PC-3 (cell line): ENCODE results near the gene FCN2. TPM values are rescaled to one million over a fixed set of nuclear protein-coding genes. Genes with fewer than 3 reads are reported as not detected.
"Not testable (repeated sequence)": the region's sequence is repeated elsewhere in the genome, so short reads cannot be mapped to it uniquely, and the experiment has no call there.

ENCODE experiments used
- ATAC-seq: fragments of 200-7000 bp; cut with Tn5 transposase; 2 replicates; pipeline ENCODE4 v1.9.1; 2020; ENCODE audit warnings: mild to moderate bottlenecking, moderate library complexity
- BruUV-seq: library from RNA; stranded (reverse); fragments of 400-500 nt; replicated peaks from 2 replicates; lab custom pipeline; 2021; lab: Mats Ljungman, UMichigan
- CTCF ChIA-PET: fragments of 300-600 bp; sonication (Branson Sonifier 250); formaldehyde crosslinking; loops from one replicate; lab custom pipeline; 2022; ENCODE audit warnings: antibody characterized with exemption; lab: Charles Lee
- POLR2A ChIA-PET: fragments of 300-600 bp; sonication (Branson Sonifier 250); formaldehyde crosslinking; loops from one replicate; lab custom pipeline; 2022; ENCODE audit warnings: antibody characterized with exemption; ENCODE audit not compliant: unreplicated experiment; lab: Charles Lee
- DNase-seq: peaks from one replicate; pipeline ENCODE4 v3.0.0-alpha.2; 2015
- H2AFZ ChIP-seq: fragments of 300-600 bp; sonication (generic); 2 replicates; pipeline ENCODE4 v1.6.0; 2016; ENCODE audit warnings: antibody characterized with exemption, low read length
- H3F3A ChIP-seq: fragments of 300-600 bp; sonication (generic); one replicate; pipeline ENCODE4 v1.6.0; 2017; ENCODE audit warnings: antibody characterized with exemption, low read length, control low read depth, mild to moderate bottlenecking; ENCODE audit not compliant: unreplicated experiment
- H3K27ac ChIP-seq: fragments of 300-600 bp; sonication (generic); 2 replicates; pipeline ENCODE4 v1.5.1; 2016; ENCODE audit warnings: mild to moderate bottlenecking, low read length
- H3K27me3 ChIP-seq: fragments of 300-600 bp; sonication (generic); 2 replicates; pipeline ENCODE4 v1.6.1; 2016; ENCODE audit warnings: low read length, mixed read lengths
- H3K36me3 ChIP-seq: fragments of 300-600 bp; sonication (generic); 2 replicates; pipeline ENCODE4 v1.6.1; 2016; ENCODE audit warnings: low read depth, mixed run types, low read length, mixed read lengths
- H3K4me1 ChIP-seq: fragments of 300-600 bp; sonication (generic); 2 replicates; pipeline ENCODE4 v1.5.1; 2016; ENCODE audit warnings: low read length; ENCODE audit not compliant: insufficient read depth
- H3K4me2 ChIP-seq: fragments of 300-600 bp; sonication (generic); 2 replicates; pipeline ENCODE4 v1.6.0; 2016; ENCODE audit warnings: low read length
- H3K4me3 ChIP-seq: fragments of 300-600 bp; sonication (generic); 2 replicates; pipeline ENCODE4 v1.5.1; 2016; ENCODE audit warnings: mild to moderate bottlenecking, low read length, mixed read lengths
- H3K79me2 ChIP-seq: fragments of 300-600 bp; sonication (generic); 2 replicates; pipeline ENCODE4 v1.6.1; 2017; ENCODE audit warnings: low read length, mixed read lengths
- H3K9ac ChIP-seq: fragments of 300-600 bp; sonication (generic); 2 replicates; pipeline ENCODE4 v1.6.0; 2016; ENCODE audit warnings: mild to moderate bottlenecking, low read length
- H3K9me2 ChIP-seq: fragments of 300-600 bp; sonication (generic); replicated peaks from 2 replicates; pipeline ENCODE4 v1.6.1; 2016; ENCODE audit warnings: mixed run types, low read length, mixed read lengths
- H3K9me3 ChIP-seq: fragments of 300-600 bp; sonication (generic); 2 replicates; pipeline ENCODE4 v1.6.1; 2016; ENCODE audit warnings: low read length, mixed read lengths
- H4K20me1 ChIP-seq: fragments of 300-600 bp; sonication (generic); 2 replicates; pipeline ENCODE4 v1.6.1; 2016; ENCODE audit warnings: low read length, mixed read lengths
- CTCF ChIP-seq: fragments of 300-600 bp; sonication (generic); conservative IDR thresholded peaks from 2 replicates; pipeline ENCODE4 v1.5.1; 2017; ENCODE audit warnings: antibody characterized with exemption, low read depth, mild to moderate bottlenecking, low read length
- EZH2 ChIP-seq: fragments of 300-600 bp; sonication (generic); IDR thresholded peaks from one replicate; pipeline ENCODE4 v1.6.1; 2017; ENCODE audit warnings: antibody characterized with exemption, mild to moderate bottlenecking, low read length; ENCODE audit not compliant: unreplicated experiment
- EZH2phosphoT487 ChIP-seq: fragments of 300-600 bp; sonication (generic); IDR thresholded peaks from 2 replicates; pipeline ENCODE4 v1.6.1; 2018; ENCODE audit warnings: mild to moderate bottlenecking, antibody characterized with exemption, low read length, borderline replicate concordance
- intact Hi-C: fragments of 100-400 bp; cut with micrococcal nuclease; formaldehyde crosslinking; loops from 2 replicates; pipeline ENCODE4 v1.9.0; 2023
- total RNA-seq: library from RNA; depleted of rRNA; stranded (reverse); fragments of >200 nt; gene quantifications from 2 replicates; pipeline ENCODE4 v1.2.3, GENCODE V29; 2014

The FCN2 gene
- total RNA-seq, 1 experiment from 2014 or later, result not detected

- H3K4me3 ChIP-seq, result no peak overlapping the region
- H3K9ac ChIP-seq, result no peak overlapping the region
- H3K4me2 ChIP-seq, result no peak overlapping the region
- ChIA-PET CTCF (no interaction called here), POLR2A (no interaction called here)
- H3F3A ChIP-seq, result no peaks in the 10 kb centered on the region
- H3K4me1 ChIP-seq, result no peaks in the 10 kb centered on the region
- no peaks in the 10 kb centered on the region for H3K9me3 ChIP-seq
- intact Hi-C loops, result no loop called here
- BruUV-seq, result no TSS peak
- H4K20me1 ChIP-seq, result no peaks in the 10 kb centered on the region
- H2AFZ ChIP-seq, result no peak overlapping the region
- ATAC-seq (no peak), DNase-seq (no peak)
- TF ChIP-seq EZH2 (no peak), CTCF (no peak), EZH2phosphoT487 (no peak)
- no peaks in the 10 kb centered on the region for H3K79me2 ChIP-seq
- no peaks in the 10 kb centered on the region for H3K36me3 ChIP-seq
- H3K27ac ChIP-seq, result no peak overlapping the region
- 0 out of 2 replicates have a peak, but pooled peaks cover 12% of the 10 kb centered on the region for H3K27me3 ChIP-seq
- H3K9me2 ChIP-seq, result no peaks in the 10 kb centered on the region
Measured at GRCh38 chr9:134855231-134855899, 25.2 kb upstream of the FCN2 start.

- Histone ChIP-seq H3K9me2 (no peaks in the 10 kb centered on the region), H3K9me3 (no peaks in the 10 kb centered on the region), H3K27me3 (0 out of 2 replicates have a peak, but pooled peaks cover 12% of the 10 kb centered on the region), H2AFZ (no peak overlapping the region), H3K79me2 (no peaks in the 10 kb centered on the region), H3K4me3 (no peak overlapping the region), H4K20me1 (no peaks in the 10 kb centered on the region), H3K27ac (no peak overlapping the region), H3K4me2 (no peak overlapping the region), H3K9ac (no peak overlapping the region), H3K4me1 (no peaks in the 10 kb centered on the region), H3F3A (no peaks in the 10 kb centered on the region), H3K36me3 (no peaks in the 10 kb centered on the region)
- intact Hi-C loops, result no loop called here
- ChIA-PET CTCF (no interaction called here), POLR2A (no interaction called here)
- no peak for DNase-seq
- no peak for TF ChIP-seq EZH2
- TF ChIP-seq CTCF, result no peak
- TF ChIP-seq EZH2phosphoT487, result no peak
- BruUV-seq, result no TSS peak
- no peak for ATAC-seq
Measured at GRCh38 chr9:134855900-134856377, 24.7 kb upstream of the FCN2 start.

- BruUV-seq, POLR2A ChIA-PET, H3K79me2 ChIP-seq, H3K9me2 ChIP-seq, H3K9ac ChIP-seq, CTCF ChIA-PET, H3K4me2 ChIP-seq, H4K20me1 ChIP-seq, H3K27ac ChIP-seq, intact Hi-C loops, H3K4me3 ChIP-seq, H2AFZ ChIP-seq, DNase-seq, H3F3A ChIP-seq, ATAC-seq, H3K4me1 ChIP-seq, H3K9me3 ChIP-seq, H3K36me3 ChIP-seq: not testable (repeated sequence)
- 0 out of 2 replicates have a peak, but pooled peaks cover 12% of the 10 kb centered on the region for H3K27me3 ChIP-seq
Measured at GRCh38 chr9:134857451-134857850, 23.2 kb upstream of the FCN2 start.
